NCI-H510A (cell line): Measurements from ENCODE around the gene BCO1.
A peak's percentile ranks its signal among the peaks of the same experiment; 100 is the strongest.

Experiments used
- DNase-seq: peaks from one replicate; lab custom pipeline; 2025; lab: John Stamatoyannopoulos, UW

The BCO1 gene

DNA sequence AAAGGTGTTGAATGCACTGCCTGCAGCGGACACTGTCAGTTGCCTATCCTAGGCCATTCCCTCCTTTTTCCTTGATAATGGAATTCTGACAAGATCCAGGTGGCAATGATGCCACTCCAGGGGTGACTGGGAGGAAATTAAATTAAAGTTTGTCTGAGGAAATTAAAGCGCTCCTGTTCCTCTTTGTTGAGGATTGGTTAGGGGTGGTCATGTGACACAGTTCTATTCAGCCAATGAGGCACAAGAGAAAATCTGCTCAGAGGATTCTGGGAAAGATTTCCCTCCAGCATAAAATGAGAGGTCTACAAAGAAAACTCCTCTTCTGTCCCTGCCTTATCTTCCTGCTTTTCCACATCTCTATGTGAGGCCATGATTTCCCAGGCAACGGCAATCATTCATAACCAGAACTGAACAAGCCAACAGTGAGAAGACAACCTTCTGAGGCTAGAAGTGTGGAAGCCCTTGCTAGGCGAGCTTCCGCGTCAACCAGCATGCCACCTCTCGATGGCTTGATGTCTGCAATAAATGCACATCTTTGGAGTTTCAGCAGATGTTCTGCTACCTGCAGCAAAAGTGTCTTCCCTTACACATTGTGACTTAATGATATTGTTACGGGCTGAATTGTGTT lies 5.6 kb upstream of the BCO1 start:
- no peak for DNase-seq

DNA sequence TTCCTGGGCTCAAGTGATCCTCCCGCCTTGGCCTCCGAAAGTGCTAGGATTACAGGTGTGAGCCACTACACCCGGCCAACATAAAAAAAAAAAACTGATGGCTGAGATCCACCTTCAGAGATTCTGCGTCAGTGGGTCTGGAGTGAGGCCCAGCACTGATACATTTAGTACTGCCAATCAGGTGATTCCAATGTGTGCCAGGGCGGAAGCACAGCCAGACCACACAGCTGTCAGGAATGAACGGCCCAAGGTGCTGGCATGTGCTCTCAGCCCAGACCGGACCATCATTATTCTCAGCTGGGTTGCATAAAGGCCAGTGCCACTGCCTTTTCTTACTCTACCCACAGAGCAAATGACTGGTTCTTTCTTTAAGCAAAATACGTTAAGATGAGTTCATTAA lies 1.2 kb upstream of the BCO1 start:
- no peak for DNase-seq

DNA sequence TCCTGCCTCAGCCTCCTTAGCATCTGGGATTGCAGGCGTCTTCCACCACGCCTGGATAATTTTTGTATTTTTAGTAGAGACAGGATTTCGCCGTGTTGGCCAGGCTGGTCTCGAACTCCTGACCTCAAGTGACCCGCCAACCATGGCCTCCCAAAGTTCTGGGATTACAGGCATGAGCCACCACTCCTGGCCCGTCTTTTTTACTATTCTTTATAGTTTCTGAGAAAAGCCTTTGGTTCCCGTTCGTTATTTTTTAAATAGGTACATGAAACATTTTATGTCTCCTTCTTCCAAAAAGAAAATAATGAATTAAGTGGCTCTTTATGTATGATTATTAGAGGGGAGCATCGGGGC lies 570 bp upstream of the BCO1 start:
- no peak for DNase-seq

DNA sequence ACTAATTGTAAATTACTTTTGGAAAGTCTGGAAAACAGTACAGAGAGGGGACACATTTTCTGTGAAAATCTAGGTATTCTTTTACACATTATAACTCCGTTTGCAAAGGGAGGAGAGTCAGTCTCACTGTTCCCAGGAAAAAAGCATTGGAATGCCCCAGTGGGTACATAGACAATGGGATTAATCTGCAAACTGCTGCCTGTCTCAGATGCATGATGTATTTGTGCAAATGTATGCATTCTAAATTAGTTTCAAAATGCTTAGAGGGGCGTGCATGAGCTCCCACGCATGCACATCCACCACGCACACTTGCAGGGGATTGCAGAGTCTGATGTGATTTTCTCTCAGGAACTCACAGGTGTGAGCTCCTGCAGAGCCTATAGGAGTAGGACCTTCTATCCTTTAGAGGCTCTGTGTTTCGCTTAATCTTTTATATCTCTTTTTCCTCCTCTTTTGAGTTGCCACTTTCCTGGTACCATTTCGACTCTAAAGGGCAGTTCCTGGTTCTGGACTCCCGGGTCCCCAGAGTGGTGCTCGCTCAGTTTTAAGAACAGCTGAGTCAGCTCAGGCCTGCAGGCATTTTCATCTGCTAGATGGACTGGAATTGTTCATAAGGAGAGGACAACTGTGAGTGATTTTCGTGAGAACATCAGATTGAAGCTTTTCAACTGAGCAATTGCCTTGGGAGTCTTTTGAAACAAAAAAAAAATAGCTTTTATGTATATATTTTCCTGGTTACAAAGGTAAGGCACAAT lies 1.1 kb downstream of the BCO1 start:
- no peak for DNase-seq

DNA sequence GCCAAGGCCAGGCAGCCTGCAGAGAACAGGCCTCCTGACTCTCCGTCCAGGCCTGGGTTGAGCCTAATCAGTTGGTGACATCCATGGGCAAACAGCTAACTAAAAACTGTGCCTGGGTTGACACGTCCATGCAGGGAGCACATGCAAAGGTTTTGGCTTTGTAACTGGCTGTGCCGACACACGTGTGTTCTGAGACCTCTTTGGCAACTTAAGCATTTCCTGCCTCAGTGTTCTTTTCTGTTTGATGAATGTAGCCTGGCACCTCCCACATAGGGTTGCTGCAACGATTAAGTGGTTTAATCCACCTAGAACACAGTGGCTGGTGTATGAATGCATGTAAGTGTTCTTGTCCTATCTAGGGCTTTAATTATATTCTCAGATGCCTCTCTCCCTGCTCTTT lies 3.2 kb downstream of the BCO1 start:
- no peak for DNase-seq

DNA sequence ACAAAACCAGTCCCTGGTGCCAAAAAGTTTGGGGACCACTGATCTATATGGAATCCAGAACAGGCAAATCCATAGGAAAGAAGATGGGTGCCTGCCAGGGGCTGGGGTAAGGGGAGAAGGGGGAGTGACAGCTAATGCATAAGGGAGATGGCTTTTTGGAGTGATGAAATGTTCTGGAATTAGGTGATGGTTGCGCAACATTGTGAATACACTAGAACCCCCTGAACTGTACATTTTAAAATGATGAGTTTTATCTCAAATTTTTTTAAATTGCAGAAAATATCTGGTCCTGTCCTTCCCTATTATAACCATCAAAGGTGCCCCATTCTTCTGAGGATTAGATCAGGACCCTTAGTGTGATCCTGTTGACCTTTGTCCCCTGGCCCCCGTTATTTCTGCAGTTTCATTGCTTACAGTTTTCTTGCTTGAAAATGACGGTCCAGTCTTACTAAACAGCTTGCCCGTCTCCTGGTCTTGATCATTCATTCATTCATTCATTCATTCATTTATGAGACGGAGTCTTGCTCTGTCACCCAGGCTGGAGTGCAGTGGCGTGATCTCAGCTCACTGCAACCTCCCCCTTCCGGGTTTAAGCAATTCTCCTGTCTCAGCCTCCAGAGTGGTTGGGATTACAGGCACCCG lies 4.6 kb downstream of the BCO1 start:
- DNase-seq, result no peak

- no peak for DNase-seq
Observed at GRCh38 chr16:81243942-81244341, 5.5 kb downstream of the BCO1 start.

- DNase-seq, result no peak
Observed at GRCh38 chr16:81251871-81252270, 13.4 kb downstream of the BCO1 start.

DNA sequence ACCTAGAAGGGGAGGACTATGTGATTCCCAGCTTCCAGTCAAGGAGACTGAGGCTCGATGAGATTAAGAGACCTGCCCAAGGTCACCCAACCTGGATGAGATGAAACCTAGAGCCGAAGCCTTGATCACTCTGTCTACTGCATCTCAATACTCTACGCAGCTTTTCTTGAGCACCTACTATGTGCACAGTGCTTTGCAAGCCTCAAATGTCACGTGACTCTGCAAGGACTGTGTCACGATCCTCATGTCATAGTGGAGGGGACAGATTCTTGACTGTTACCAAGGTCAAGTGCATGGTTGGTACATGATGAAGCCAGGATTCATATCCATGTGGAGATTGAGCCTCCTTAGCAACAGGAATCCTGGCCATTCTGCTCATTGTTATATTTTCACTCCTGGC lies 14.7 kb downstream of the BCO1 start:
- no peak for DNase-seq

DNA sequence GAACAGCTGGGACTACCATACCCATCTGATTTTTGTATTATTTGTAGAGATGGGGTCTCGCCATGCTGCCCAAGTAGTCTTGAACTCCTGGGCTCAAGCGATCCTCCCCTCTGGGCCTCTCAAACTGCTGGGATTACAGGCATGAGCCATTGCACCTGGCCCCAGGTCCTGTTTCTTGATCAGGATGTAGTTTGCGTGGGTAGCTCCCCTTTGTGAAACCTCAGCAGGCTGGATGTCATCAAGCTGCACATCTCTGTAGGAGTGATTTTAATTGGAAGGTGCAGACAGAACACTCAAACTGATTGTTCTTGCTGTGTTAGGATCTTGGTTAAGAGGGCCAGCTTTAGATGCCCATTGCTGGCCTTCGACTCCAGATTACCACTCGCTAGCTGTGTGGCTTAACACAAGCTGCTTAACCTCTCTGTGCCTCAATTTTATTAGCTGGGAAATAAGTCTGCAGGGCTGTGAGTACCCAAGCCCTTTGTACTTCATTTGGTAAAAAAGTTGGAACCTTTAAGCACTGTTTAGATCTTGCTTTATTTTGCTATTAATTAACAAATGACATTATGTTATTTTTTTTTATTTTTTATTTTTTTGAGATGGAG lies 16.5 kb downstream of the BCO1 start:
- DNase-seq, result no peak

GRCh38 chr16:81259916-81260315 lies 21.4 kb downstream of the BCO1 start:
- no peak for DNase-seq

GRCh38 chr16:81261049-81261648 lies 22.7 kb downstream of the BCO1 start:
- no peak for DNase-seq

- DNase-seq, result no peak
Observed at GRCh38 chr16:81263470-81264220, 25.2 kb downstream of the BCO1 start.

DNA sequence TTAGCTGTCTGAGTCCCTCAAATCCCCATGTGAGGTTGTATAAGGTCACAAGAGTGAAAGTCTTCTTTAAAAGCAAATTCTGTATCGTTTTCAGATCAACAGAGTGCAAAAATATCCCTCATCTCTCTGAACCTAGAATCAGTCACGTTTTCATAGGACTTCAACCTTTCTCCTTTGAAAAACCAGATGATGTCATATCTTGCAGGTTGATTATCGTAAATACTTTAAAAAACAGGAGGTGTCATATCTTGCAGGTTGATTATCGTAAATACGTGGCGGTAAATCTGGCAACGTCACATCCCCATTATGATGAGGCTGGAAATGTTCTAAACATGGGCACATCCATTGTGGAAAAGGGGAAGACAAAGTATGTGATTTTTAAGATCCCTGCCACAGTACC lies 25.9 kb downstream of the BCO1 start:
- DNase-seq, result no peak

DNA sequence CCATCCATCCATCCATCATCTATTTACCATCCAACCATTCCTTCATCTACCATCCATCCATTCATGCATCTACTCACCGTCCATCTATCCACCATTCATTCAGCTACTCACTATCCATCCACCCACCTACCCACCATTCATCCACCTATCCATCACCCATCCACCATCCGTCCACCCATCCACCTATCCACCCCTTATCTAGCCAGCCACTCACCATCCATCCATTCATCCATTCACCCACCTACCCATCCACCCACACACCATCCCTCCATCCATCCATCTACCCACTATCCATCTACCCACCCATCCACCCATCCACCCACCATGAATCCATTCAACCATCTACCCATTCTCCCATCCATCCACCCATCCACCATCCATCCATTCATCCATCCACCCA lies 26.6 kb downstream of the BCO1 start:
- DNase-seq, result no peak

DNA sequence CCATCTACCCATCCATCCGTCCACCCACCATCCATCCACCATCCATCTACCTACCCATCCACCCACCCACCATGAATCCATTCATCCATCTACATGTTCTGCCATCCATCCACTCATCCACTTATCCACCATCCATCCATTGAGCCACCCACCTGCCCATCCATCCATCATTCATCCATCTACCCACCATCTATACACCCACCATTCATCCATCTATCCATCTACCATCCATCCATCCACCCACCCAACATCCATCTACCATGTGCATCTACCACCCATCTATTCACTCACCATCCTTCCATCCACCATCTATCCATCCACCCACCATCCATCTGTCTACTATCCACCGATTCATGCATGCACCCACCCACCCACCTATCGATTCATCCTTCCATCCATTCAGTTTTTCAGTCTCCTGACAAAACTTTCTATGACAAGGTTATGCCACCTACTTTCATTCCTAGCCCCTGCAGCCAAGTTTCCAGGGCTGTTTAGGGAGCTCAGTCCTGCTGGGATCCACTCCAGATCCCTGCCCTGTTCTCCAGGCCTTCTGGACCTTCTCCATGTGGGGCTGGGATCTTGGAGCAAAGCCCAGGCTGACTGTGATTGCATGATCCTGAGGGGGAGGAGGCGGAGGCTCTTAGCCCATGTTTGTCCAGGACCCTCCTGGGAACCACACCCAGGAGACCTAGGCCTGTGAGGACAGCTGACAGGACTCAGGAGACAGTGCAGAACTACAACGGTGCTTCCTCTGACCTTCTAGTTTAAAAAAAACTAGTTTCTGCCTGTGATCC lies 27.4 kb downstream of the BCO1 start:
- DNase-seq, result no peak

DNA sequence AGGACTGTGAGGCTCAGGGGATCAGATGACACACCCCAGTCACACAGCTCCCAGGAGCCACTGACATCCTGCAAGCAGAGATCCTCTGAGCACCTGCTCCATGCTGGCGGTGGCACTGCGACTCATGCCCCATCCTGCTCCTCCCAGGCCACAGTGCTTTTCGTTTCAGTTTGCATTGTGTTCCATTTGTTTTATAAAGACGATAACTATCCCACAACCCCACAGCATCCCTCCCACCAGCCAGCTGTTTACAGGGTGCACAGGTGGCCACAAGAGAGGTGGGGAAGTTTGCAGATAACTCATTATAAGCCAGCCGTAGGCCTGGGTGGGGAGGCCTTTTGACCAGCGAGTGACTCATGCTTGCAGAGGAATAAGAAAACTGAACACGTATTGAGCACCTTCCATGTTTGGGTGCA lies 28.2 kb downstream of the BCO1 start:
- DNase-seq, result peak; percentile 16

GRCh38 chr16:81268509-81268908 lies 30.0 kb downstream of the BCO1 start:
- no peak for DNase-seq

GRCh38 chr16:81273223-81273950 lies 34.9 kb downstream of the BCO1 start:
- no peak for DNase-seq

GRCh38 chr16:81275064-81275532 lies 36.6 kb downstream of the BCO1 start:
- no peak for DNase-seq
